Kasumi-1 (cell line): ENCODE data around the gene ZNF672.
"Not testable (repeated sequence)": the region's sequence is repeated elsewhere in the genome, so short reads cannot be mapped to it uniquely, and the experiment has no call there.

Experiments
- DNase-seq, 2 experiments: peaks; one replicate each; lab custom pipeline; 2025; lab: John Stamatoyannopoulos, UW

The ZNF672 gene

GRCh38 chr1:248837781-248838356 lies at the start of gene ZNF672:
TSS of gene ZNF672 (plus strand) at chr1:248838224. CDS start at chr1:248847275, 9,051 bp downstream.
- peak; percentile 92 to 94 for DNase-seq

GRCh38 chr1:248788327-248788726 lies 49.7 kb upstream of the ZNF672 start:
- no peak for DNase-seq

GRCh38 chr1:248789337-248789736 lies 48.7 kb upstream of the ZNF672 start:
- DNase-seq = not testable (repeated sequence)

- no peak for DNase-seq
Measured at GRCh38 chr1:248790456-248790855, 47.6 kb upstream of the ZNF672 start.

GRCh38 chr1:248791010-248791409 lies 47.0 kb upstream of the ZNF672 start:
- DNase-seq = no peak

- DNase-seq = no peak
Measured at GRCh38 chr1:248792342-248792741, 45.7 kb upstream of the ZNF672 start.

GRCh38 chr1:248793592-248793991 lies 44.4 kb upstream of the ZNF672 start:
- DNase-seq = no peak

GRCh38 chr1:248794663-248795062 lies 43.4 kb upstream of the ZNF672 start:
- not testable (repeated sequence) for DNase-seq

- DNase-seq = no peak
Measured at GRCh38 chr1:248798791-248799190, 39.2 kb upstream of the ZNF672 start.

GRCh38 chr1:248800459-248800858 lies 37.6 kb upstream of the ZNF672 start:
- DNase-seq = no peak

- DNase-seq = no peak
Measured at GRCh38 chr1:248802454-248802853, 35.6 kb upstream of the ZNF672 start.

- not testable (repeated sequence) for DNase-seq
Measured at GRCh38 chr1:248803501-248803900, 34.5 kb upstream of the ZNF672 start.

- DNase-seq = peak; percentile 98
Measured at GRCh38 chr1:248804771-248805681, 33.0 kb upstream of the ZNF672 start.

- DNase-seq = peak; percentile 72 to 79
Measured at GRCh38 chr1:248805876-248806275, 32.1 kb upstream of the ZNF672 start.

- peak; percentile 48 to 57 for DNase-seq
Measured at GRCh38 chr1:248807067-248807737, 30.8 kb upstream of the ZNF672 start.

- DNase-seq = no peak
Measured at GRCh38 chr1:248808876-248809275, 29.1 kb upstream of the ZNF672 start.

GRCh38 chr1:248810000-248810726 lies 27.9 kb upstream of the ZNF672 start:
- no peak for DNase-seq

- DNase-seq = no peak
Measured at GRCh38 chr1:248810727-248811513, 27.1 kb upstream of the ZNF672 start.

- DNase-seq = no peak
Measured at GRCh38 chr1:248811514-248812490, 26.2 kb upstream of the ZNF672 start.
